Measurements from ENCODE around the gene ASPSCR1. TPM values are rescaled to one million over a fixed set of nuclear protein-coding genes. Genes with fewer than 3 reads are reported as not detected.
A peak's percentile ranks its signal among the peaks of the same experiment; 100 is the strongest.

Gene ASPSCR1
- total and polyA plus RNA-seq, 2 of the 13 experiments (the other 11 are each of a cell fraction or from before 2014, with no cell fraction given): 274 to 314 TPM

DNA sequence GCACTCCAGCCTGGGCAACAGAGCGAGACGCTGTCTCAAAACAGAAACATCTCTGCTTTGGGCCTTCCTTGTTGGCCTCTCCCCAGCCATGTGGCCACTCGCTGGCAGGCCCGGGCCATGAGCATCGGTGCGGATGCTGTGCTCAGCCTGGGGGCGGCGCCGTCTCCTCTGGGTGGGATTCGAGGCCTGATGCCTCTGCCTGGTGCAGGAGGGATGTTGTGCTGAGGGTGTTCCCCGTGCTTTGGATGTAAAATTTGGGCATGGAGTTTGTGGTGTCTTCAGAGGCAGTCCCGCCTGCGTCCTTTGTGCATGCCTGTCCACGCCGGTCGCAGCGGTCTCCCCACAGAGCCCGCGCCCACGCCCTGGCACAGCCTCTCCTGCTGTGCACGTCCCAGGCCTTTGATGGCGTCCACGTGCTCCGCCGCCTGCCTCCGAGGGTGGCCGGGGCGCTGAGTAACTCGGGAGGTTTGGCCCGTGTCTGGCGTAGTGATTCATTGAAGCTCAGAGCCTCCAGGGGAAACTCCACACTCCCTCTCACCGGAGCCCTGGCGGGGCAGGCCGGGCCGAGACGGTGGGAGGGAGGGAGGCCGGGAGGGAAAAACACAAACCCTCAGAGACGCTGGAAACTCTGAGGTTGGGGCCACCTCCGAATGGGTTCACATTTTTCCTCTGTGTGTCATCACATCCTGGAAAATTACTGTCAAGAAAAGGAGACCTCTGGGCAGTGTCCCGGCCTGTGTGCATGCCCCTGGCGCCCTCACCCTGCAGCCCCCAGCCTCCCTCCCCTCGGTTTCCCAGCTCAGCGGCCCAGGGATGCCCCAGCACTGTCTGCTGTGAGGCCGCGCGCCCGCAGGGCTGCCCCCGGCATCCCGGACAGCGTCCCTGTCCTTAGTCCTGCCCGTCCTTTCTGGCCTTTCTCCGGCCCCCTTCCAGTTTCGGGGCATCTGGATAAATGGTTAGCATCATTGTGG, 26.3 kb downstream of the ASPSCR1 start (continued):
- TF ChIP-seq ZNF160 (CRISPR knock-in tag; IDR thresholded peaks at IDR 0.05) (peak; percentile 52; the same call in 1 of the 2 replicates), AHDC1 (CRISPR knock-in tag; IDR thresholded peaks at IDR 0.05; ENCODE audit: borderline replicate concordance) (no peak), ZNF44 (CRISPR knock-in tag; IDR thresholded peaks at IDR 0.05) (peak; percentile 70; the same call in 1 of the 2 replicates), ZNF10 (CRISPR knock-in tag; IDR thresholded peaks at IDR 0.05; ENCODE audit: borderline replicate concordance, low read depth) (no peak), ZNF558 (CRISPR knock-in tag; IDR thresholded peaks at IDR 0.05; ENCODE audit: borderline replicate concordance) (0 out of 2 replicates have a peak, but pooled peaks have one; percentile 52), SMARCE1 (IDR thresholded peaks at IDR 0.05; ENCODE audit: borderline replicate concordance) (no peak), RELA (CRISPR knock-in tag; IDR thresholded peaks at IDR 0.05) (no peak), ZNF749 (CRISPR knock-in tag; IDR thresholded peaks at IDR 0.05; ENCODE audit: borderline replicate concordance) (peak; percentile 76), SRSF9 (IDR thresholded peaks at IDR 0.05; ENCODE audit: borderline replicate concordance, insufficient read depth, low read depth, low read length, poor library complexity, severe bottlenecking) (no peak), ZNF567 (CRISPR knock-in tag; IDR thresholded peaks at IDR 0.05; ENCODE audit: borderline replicate concordance) (no peak), ZNF775 (CRISPR knock-in tag; IDR thresholded peaks at IDR 0.05; ENCODE audit: borderline replicate concordance) (no peak), HIVEP1 (CRISPR knock-in tag; IDR thresholded peaks at IDR 0.05) (peak; percentile 96), DR1 (CRISPR knock-in tag; IDR thresholded peaks at IDR 0.05) (peak; percentile 53; the same call in 1 of the 2 replicates), ZNF431 (CRISPR knock-in tag; IDR thresholded peaks at IDR 0.05; ENCODE audit: borderline replicate concordance, low read depth) (peak; percentile 80; the same call in 1 of the 2 replicates), ZSCAN12 (CRISPR knock-in tag; IDR thresholded peaks at IDR 0.05) (peak; percentile 22; the same call in 1 of the 2 replicates), TCF12 (IDR thresholded peaks at IDR 0.05) (no peak), TCF12 (CRISPR knock-in tag; IDR thresholded peaks at IDR 0.05) (no peak), HNF4A (CRISPR knock-in tag; IDR thresholded peaks at IDR 0.05) (no peak), MTA1 (CRISPR knock-in tag; IDR thresholded peaks at IDR 0.05; ENCODE audit: borderline replicate concordance) (peak; percentile 63; the same call in 1 of the 2 replicates), NFKB2 (CRISPR knock-in tag; IDR thresholded peaks at IDR 0.05; ENCODE audit: borderline replicate concordance) (peak; percentile 91), WIZ (CRISPR knock-in tag; IDR thresholded peaks at IDR 0.05) (no peak), MIXL1 (CRISPR knock-in tag; IDR thresholded peaks at IDR 0.05) (no peak)
- TF ChIP-seq, protein P1, sequence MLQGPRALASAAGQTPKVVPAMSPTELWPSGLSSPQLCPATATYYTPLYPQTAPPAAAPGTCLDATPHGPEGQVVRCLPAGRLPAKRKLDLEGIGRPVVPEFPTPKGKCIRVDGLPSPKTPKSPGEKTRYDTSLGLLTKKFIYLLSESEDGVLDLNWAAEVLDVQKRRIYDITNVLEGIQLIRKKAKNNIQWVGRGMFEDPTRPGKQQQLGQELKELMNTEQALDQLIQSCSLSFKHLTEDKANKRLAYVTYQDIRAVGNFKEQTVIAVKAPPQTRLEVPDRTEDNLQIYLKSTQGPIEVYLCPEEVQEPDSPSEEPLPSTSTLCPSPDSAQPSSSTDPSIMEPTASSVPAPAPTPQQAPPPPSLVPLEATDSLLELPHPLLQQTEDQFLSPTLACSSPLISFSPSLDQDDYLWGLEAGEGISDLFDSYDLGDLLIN (CRISPR knock-in tag; IDR thresholded peaks at IDR 0.05; ENCODE audit: borderline replicate concordance): no peak
